HG02798 (cell line): ENCODE measurements around the gene PACS1.

Source experiments
- ATAC-seq: cut with Tn5 transposase; IDR thresholded peaks from one replicate; pipeline ENCODE4 v1.9.1; 2021; ENCODE audit warnings: mild to moderate bottlenecking; ENCODE audit not compliant: unreplicated experiment, poor library complexity

Gene PACS1

GRCh38 chr11:66130978-66131377, 60.9 kb downstream of the PACS1 start:
- no peak for ATAC-seq

GRCh38 chr11:66131937-66132632, 62.0 kb downstream of the PACS1 start:
- no peak for ATAC-seq

- ATAC-seq = no peak
These were observed 63.2 kb downstream of the PACS1 start for GRCh38 chr11:66133216-66133775.

DNA sequence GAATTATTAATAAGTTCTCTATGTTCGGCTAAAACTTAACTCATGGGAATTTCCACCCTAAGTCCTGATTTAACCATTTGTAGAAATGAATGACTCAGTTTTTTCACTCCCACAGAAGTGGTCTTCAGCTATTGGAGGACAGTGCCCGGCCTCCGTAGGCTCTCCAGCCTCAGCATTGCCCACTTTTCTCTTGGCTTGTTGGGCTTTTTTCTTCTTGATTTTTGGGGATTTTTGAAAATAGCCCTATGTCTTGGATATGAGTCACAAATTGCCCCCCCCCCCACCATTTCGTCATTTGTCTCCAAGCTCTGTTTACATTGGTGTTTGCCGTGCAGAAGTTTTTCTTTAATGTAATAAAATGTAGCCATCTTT, 66.7 kb downstream of the PACS1 start:
- no peak for ATAC-seq

DNA sequence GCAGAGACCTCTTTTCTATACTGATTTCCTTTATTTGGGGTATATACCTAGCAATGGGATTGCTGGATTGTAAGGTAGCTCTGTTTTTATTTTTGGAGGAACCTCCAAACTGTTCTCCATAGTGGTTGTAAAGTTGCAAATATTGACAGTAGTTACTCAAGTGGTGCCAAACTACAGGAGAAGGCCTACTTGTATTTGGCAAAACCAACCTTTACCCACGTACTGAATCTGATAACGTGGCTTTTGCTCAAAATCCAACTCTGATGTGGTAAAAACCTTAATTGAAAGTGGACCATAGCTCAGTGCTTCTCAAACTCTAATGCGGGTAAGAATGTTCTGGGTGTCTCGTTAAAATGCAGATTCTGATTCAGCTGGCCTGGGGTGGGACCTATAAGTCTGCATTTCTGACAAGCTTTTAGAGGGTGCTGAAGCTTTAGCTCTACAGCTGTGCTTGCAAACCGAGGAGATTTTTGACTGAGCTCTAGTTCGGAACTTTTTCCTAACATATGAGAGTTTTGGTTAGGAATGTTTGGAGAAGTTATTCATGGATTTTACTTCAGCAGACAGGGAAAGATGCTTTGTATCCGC, 69.8 kb downstream of the PACS1 start:
- ATAC-seq = no peak

DNA sequence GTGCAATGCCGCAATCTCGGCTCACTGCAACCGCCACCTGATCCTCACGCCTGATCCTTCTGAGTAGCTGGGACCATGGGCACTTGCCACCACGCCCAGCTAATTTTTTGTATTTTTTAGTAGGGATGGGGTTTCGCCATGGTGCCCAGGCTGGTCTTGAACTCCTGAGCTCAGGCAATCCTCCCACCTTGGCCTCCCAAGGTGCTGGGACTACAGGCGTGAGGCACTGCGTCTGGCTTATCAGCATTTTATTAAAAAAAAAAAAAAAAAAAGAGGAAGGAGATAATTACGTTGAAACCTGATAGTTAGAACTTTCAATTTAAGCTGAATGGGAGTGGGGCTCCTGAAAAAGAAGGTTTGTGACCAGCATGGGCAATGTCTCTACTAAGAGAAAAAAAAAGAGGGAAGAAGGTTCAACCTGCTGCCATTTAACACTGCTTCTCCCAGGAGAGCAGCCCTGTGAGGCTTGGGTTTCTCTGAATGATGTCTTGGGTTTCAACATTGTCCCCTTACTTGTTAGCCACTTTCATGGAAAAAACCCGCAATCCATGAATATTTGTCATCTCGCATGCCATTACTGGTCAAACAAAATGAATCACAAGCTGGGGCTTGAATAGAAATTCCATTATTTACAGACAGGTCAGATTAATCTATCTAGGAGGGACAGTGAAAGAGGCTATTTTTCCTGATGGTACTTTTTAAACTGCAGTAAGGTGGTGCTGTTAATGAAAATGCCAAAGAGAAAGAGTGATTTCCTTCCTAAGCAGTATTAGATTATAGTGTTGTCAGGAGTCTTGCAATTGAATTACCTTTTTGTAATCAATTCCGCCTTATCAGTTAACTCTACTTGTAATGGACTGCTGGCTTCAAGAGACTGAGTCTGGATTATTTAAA, 72.5 kb downstream of the PACS1 start:
- ATAC-seq = no peak

DNA sequence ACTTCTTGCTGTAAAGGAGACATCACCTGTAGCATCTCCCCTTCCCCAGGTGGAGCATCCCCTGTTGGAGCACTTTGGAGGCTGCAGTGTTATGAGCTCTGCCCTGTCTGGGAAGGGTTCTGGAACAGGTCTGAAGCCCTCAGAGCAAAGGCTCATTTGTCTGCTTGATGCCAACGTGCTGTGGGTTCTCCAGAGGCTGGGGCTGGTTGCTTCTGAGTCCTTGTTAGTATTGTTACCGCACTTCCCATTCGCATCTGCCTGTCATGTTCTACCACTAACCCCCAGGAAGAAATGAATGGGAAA, 73.1 kb downstream of the PACS1 start:
- no peak for ATAC-seq

GRCh38 chr11:66143996-66144678, 74.1 kb downstream of the PACS1 start:
- no peak for ATAC-seq

- no peak for ATAC-seq
These were observed 76.0 kb downstream of the PACS1 start for GRCh38 chr11:66146074-66146473.

- ATAC-seq = no peak
These were observed 76.9 kb downstream of the PACS1 start for GRCh38 chr11:66146940-66147339.

DNA sequence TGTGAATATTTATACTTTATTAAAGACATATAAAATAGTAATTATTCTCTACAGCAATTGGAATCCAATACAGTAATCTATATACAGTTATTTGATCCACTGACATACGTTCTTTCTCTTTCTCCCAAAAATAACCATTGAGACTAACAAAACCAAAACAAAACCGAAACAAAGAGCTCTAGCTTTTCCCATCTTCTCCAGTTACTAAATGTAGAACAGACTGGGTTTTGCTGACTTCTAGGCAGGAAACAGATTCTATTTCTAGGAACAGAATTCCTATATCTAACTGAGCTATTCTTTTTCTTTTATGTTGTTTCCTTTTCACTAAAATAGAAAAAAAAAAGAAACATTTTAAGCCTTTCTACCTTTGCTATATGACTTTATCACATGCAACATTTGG, 80.1 kb downstream of the PACS1 start:
- ATAC-seq = no peak

DNA sequence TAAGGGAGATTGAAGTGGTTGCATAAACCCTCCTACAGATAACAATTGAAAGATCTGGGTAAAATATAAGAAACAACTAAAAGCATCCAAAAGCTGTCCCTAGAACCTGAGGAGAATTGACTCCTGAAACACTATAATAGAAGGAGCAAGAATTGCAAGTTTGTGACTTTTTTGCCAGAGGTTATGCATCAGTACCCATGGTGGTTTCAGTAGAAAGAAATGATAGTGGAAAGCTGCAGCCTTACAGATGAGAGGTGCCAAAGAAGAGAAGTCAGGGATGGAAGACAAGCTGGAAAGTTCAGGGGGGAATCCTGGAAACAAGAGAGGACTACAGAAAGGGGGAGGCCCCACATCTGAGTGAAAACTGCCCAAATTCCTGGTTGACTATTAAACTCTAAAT, 80.7 kb downstream of the PACS1 start:
- no peak for ATAC-seq

- no peak for ATAC-seq
These were observed 81.2 kb downstream of the PACS1 start for GRCh38 chr11:66151273-66151672.

DNA sequence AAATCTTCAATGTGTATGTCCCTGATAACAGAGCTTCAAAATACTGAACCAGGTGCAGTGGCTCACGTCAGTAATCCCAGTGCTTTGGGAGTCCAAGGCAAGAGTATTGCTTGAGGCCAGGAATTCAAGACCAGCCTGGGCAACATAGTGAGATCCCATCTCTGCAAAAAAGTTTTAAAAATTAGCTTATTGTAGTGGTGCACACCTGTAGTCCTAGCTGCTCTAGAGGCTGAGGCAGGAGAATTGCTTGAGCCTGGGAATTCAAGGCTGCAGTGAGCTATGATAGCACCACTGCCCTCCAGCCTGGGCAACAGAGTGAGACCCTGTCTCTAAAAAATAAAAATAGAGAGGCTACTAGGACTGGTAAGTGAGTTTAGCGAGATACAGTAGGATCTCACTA, 84.0 kb downstream of the PACS1 start:
- ATAC-seq = no peak

DNA sequence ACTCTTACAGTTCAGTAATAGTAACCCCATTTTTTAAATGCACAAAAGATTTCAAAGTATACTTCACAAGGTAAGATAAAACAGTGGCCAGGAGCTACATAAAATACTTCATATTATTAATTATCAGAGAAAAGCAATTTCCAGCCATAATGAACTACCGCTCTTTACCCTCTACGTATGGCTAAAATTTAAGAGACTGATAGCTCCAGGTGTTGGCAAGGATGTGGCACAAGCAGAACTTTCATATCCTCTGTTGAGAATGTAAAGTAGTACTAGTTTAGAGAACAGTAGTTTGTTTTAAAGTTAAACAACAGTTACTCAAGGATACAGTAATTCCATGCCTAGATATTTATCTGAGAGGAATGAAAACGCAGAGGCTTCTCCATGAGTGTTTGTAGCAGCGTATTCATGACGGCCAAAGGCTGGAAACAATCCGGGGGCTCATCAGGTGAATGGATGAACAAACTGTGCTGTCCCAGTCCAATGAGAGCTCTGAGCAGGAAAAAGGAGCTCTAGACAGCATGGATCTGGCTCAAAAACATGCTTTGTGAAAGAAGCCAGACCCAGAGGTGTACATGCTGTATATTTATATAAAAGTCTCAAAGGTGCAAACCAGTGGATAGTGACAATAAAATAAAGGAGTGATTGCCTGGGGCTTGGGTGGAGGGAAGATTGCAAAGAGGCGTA, 85.5 kb downstream of the PACS1 start:
- no peak for ATAC-seq

DNA sequence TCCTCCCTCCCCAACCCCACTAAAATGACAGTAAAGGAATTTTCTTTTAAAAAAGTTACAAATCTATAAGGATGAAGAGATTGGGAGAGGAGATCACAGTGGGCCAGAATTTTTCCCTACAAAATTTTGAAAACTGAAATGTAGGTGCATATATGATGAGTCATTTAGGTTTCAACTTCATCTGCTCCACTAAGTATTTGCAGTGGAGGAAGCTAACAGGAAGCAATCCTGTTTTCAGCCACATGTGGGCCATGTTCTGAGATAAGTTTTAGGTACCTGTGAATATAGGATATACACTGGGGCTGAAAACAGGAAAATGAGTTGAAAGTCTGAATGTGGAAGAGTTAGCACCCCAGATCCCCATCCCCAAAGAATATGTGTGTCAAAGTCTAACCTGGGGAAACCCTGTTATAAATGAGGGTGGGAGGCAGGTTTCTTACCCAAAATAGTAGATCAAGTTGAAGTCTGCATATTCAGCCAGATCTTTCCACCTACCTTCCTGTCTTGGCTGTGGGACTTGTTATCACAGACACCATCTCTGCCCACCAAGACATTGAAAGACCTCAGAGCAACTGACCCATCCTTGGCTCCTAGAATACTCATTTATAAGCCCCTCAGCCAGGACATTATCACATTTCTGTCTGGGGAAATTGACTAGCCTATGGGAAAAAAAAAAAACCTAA, 87.3 kb downstream of the PACS1 start:
- ATAC-seq = no peak

GRCh38 chr11:66158156-66158555, 88.1 kb downstream of the PACS1 start:
- ATAC-seq = no peak

- ATAC-seq = no peak
These were observed 89.4 kb downstream of the PACS1 start for GRCh38 chr11:66159324-66159984.

GRCh38 chr11:66160709-66161108, 90.6 kb downstream of the PACS1 start:
- ATAC-seq = no peak
